KOPT-K1 (cell line): ENCODE results near the gene SERPINB12.

Experiments used
- H3K27ac ChIP-seq: fragments of 200-600 bp; sonication (generic); 2 replicates; pipeline ENCODE4 v1.5.1; 2016; ENCODE audit warnings: antibody characterized with exemption, mild to moderate bottlenecking, low read depth, low read length; ENCODE audit not compliant: poor library complexity, severe bottlenecking
- H3K36me3 ChIP-seq: fragments of 200-600 bp; sonication (generic); 2 replicates; pipeline ENCODE4 v1.5.1; 2017; ENCODE audit warnings: antibody characterized with exemption, mild to moderate bottlenecking, low read length, moderate library complexity; ENCODE audit not compliant: insufficient read depth
- H3K9me3 ChIP-seq: fragments of 200-600 bp; sonication (generic); 2 replicates; pipeline ENCODE4 v1.5.1; 2017; ENCODE audit warnings: antibody characterized with exemption, low read length, mild to moderate bottlenecking; ENCODE audit not compliant: insufficient read depth, poor library complexity, severe bottlenecking

SERPINB12 gene

DNA sequence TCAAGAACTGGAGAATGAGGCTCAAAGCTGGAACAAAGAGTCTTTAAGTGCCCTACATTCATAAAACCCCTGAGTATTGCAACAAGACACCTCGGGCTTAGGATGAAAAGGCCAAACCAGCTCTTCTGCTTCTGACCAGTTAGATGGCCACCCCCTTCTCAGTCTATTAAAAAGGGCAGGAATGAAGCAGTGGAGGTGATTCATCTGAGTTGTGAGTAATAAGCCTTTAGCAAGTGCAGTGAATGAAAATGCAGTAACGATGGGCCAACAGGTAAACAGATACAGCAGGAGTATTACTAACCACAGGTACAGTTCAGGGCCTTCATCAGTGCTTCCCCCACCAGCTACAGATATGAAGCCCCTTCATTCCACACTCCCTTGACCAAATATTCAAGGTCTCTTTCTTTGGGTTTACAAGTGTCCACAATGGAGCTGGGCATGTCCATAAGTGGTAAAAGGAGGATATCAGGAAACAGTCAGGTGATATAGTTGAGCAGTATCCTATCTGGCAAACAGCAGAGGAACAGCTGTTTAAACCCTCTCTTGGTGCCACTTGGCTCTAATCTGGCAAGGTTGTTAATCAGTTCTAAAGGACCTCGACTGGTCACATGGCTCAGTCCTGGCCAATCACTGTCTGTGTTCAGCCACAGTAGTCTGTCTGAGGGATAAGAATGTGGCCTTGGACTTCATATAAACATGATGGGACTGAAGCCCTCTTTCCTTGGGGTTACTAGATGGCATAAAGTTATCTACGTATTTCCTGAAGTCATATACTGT is 62.8 kb downstream of the SERPINB12 start:
- H3K27ac ChIP-seq: no peak overlapping the region
- H3K9me3 ChIP-seq: no peaks in the 10 kb centered on the region

DNA sequence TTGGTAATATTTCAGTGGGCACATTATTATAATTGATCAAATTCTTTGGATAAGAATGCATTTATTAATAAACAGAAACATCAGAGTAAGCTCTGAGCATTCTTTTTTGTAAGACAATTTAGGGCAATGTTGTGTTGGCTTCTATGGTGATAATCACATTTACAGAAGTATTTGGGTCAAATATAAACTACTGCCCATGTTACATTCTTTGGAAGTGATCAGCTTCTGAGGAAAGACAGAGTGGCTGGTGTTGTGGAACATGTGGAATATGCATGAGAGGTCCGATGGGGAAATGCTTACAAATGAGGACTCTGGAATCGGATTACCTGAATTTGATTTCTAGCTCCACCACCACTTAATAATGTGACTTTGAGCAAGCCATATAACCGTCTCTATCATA is 64.4 kb downstream of the SERPINB12 start:
- no peaks in the 10 kb centered on the region for H3K36me3 ChIP-seq
- H3K27ac ChIP-seq: no peak overlapping the region
- H3K9me3 ChIP-seq: no peaks in the 10 kb centered on the region

More for the DNA sequence above, 62.8 kb downstream of the SERPINB12 start:
- no peaks in the 10 kb centered on the region for H3K36me3 ChIP-seq

DNA sequence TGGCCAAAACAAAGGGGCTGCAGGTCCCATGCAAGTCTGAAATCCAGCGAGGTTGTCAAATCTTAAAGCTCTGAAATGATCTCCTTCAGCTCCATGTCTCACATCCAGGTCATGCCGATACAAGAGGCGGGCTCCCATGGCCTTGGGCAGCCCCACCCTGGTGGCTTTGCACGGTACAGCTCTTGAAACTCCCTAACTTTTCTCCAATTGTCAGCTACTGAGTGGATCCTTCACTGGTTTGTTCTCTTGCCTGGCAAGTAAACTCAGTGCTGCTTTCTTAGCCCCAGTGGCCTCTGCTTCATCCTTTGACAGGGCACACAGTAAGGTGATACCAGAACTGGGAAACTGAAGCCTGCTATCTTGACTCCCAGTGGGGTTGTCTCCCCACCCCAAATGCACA is 71.3 kb downstream of the SERPINB12 start:
- H3K9me3 ChIP-seq: no peaks in the 10 kb centered on the region
- H3K27ac ChIP-seq: no peak overlapping the region
- H3K36me3 ChIP-seq: no peaks in the 10 kb centered on the region

DNA sequence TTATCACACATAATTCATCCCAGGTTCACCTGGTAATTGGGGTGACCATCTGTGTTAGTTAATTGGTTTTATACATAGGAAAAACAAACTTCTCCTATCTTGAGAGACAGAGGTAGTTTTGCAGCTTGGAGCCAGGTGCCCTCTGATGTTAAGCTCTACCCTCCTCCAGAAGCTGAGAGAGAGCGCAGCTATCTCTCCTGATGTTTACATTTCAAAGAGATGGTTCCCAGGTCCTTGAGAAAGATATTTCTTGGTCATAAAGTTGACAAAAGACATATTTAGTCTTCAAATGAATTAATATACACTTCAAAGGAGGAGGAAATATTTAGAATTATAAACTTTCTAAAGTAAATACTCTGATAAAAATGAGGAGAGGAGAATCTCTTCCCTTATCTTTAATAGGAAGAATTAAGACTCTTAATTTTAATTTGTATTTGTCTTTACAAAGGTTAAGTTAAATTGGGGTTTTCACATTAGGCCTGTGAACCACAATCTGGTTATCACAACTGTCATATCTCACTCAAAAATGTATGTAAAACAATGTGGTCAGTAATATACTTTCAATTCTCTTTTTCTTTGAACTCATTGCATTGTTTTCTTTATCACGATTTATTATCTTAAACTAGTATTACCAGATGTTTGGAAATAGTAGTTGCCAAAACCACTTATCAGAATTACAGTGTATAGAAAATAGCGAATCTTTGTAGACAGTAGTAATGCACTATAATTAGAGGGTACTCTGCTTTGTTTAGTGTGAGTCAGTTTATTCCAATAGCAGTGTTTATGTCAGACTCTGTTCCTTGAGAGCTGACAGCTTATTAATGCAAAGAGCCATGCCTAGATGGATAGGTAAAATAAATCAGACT is 75.1 kb downstream of the SERPINB12 start:
- H3K9me3 ChIP-seq: no peaks in the 10 kb centered on the region
- H3K27ac ChIP-seq: no peak overlapping the region

DNA sequence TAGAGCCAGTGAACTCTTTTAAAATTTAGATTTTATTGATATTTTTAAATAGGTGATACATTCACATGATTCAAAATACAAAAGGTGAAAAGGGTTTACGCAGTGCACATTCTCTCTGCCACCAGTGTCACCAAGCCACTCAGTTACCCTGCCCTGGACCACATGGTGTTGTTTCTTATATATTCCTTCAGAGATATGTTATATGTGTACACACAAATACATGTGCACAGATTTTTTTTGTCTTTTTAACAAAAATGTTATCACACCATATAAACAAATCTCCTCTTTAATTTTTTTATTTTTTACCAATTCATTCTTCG is 75.7 kb downstream of the SERPINB12 start:
- H3K9me3 ChIP-seq: no peaks in the 10 kb centered on the region
- H3K27ac ChIP-seq: no peak overlapping the region
- H3K36me3 ChIP-seq: no peaks in the 10 kb centered on the region

More for the DNA sequence above, 75.1 kb downstream of the SERPINB12 start:
- no peaks in the 10 kb centered on the region for H3K36me3 ChIP-seq
